Muscle of arm (tissue), 12 donors: ENCODE measurements around the gene HSPA14. TPM values are rescaled to one million over a fixed set of nuclear protein-coding genes. Genes with fewer than 3 reads are reported as not detected.
A peak's percentile ranks its signal among the peaks of the same experiment; 100 is the strongest.
"Not testable (repeated sequence)": the region's sequence is repeated elsewhere in the genome, so short reads cannot be mapped to it uniquely, and the experiment has no call there.

Experiments
- DNase-seq: peaks from one replicate; pipeline ENCODE4 v3.0.0-alpha.2; 2013
- polyA plus RNA-seq, 12 donors: library from polyadenylated mRNA; unstranded; fragments of 120-200 nt; gene quantifications; one replicate each; pipeline ENCODE4 v1.2.1, GENCODE V29; 2013; ENCODE audit not compliant: insufficient read length in 12 of 12

Gene HSPA14
- polyA plus RNA-seq, 12 donors: 11.6 to 19.4 (median 16.4) TPM; not detected in 1

GRCh38 chr10:14833106-14833505, 5.0 kb upstream of the HSPA14 start:
- DNase-seq: no peak

GRCh38 chr10:14836208-14836607, 1.9 kb upstream of the HSPA14 start:
- no peak for DNase-seq

- DNase-seq: no peak
Observed at GRCh38 chr10:14837003-14837756, 926 bp upstream of the HSPA14 start.

DNA sequence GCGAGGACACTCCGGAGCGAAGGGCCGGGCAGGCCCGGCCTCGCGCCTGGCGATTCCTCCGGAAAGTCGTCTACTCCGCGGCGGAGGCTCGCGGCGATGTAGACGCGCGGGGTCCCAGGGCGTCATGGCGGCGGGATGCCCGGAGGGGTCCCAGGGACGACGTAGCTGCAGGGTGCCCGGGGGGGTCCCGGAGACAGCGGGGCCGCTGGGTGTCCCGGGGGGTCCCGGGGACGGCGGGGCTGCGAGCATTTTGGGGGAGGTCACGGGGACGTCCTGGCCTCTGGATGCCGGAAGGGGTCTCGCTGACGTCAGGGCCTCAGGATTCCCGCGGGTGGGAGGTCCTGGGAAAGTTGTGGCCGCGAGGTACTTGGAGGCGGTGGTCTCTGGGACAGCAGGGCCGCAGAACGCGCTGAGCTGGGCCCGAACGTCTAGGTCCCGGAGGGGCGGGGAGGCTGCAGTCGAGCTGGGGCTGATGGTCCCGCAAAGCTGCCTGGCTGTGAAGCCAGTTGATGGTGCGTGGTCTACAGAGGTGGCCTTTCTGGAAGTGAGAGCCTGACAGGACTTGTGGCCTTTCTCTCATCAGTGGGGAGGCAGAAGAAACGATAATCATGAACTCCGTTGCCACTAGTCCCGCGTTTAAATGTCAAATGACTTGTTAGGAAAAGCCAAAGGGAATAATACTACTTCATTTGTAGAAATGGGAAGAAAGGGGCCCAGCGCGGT, 637 bp downstream of the HSPA14 start:
- peak; percentile 38 for DNase-seq

GRCh38 chr10:14839305-14839695, 1.2 kb downstream of the HSPA14 start:
- DNase-seq: no peak

DNA sequence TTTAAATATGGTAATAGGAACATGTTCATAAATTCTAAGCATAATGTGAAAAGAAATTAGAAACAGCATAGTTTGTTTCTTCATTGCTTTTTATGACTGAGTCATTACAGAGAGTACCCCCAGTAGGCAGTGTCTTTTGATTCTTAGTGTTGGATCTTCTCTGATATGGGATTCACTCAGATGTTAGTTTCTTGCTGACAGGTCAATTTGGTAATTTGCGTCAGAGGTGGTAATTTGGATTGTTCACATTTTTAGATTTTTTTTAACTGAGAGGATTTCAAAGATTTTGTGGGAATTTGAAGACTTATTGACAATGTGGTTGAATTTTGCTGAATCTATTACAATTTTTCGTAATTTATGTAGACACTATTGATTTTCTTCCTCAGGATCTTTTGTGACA, 2.1 kb downstream of the HSPA14 start:
- DNase-seq: no peak

- DNase-seq: no peak
Observed at GRCh38 chr10:14843327-14843988, 5.4 kb downstream of the HSPA14 start.

GRCh38 chr10:14844948-14845347, 6.8 kb downstream of the HSPA14 start:
- DNase-seq: no peak

DNA sequence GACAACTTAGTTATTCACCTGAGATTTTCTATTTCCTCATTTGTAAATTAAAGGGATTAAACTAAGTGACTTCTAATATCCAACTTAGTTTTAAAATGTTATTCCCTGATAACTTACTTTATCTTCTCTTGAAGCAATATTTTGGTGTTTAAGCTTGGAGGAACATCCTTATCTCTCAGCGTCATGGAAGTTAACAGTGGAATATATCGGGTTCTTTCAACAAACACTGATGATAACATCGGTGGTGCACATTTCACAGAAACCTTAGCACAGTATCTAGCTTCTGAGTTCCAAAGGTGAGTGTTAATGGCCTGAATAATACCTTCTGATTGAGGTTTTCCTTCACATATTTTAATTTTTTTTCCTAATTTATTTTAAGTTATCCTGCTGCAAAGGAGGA, 14.1 kb downstream of the HSPA14 start:
- no peak for DNase-seq

GRCh38 chr10:14855453-14855852, 17.3 kb downstream of the HSPA14 start:
- DNase-seq: no peak

GRCh38 chr10:14858338-14858960, 20.3 kb downstream of the HSPA14 start:
- no peak for DNase-seq

DNA sequence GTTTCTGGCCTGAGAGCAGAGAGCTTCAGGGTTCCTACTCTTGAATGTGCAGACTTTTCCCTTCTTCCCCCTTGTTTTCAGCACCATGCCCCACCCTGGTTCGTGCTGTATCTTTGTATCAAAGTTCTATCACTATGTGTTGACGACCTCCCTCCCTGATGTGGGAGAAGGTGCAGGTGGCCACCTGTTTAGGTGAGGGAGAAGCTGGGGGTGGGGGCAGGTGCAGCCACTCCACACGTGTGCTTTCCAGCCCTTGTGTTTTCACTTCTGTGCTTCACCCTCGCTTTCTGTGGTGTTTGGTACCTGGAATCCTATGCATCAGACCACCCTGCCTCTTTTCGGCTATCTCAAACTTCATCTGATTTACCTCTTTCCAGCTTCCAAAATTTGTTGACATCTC, 20.9 kb downstream of the HSPA14 start:
- DNase-seq: no peak

DNA sequence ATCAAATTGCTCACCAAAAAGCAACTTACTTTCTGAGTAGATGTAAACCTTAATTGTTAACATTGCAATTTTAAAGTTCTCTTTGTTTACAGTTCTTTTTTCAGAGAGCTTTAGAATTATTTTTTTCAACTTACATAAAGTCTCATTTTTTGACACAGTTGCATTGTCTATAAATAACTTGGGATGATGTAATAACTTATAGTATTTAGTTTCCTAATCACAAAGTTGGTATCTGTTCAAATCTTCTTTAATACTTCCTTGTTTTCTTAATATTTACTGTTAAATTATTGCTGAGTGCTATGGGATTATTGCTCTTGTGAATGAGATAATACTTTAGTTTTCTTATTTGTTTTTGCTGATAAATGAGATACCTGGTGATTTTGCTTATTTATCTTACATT, 21.7 kb downstream of the HSPA14 start:
- no peak for DNase-seq

GRCh38 chr10:14860791-14861190, 22.7 kb downstream of the HSPA14 start:
- no peak for DNase-seq

GRCh38 chr10:14864466-14864865, 26.4 kb downstream of the HSPA14 start:
- DNase-seq: not testable (repeated sequence)

DNA sequence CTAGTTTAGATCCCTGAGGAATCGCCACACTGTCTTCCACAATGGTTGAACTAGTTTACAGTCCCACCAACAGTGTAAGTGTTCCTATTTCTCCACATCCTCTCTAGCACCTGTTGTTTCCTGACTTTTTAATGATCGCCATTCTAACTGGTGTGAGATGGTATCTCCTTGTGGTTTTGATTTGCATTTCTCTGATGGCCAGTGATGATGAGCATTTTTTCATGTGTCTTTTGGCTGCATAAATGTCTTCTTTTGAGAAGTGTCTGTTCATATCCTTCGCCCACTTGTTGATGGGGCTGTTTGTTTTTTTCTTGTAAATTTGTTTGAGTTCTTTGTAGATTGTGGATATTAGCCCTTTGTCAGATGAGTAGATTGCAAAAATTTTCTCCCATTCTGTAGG, 26.8 kb downstream of the HSPA14 start:
- DNase-seq: not testable (repeated sequence)

DNA sequence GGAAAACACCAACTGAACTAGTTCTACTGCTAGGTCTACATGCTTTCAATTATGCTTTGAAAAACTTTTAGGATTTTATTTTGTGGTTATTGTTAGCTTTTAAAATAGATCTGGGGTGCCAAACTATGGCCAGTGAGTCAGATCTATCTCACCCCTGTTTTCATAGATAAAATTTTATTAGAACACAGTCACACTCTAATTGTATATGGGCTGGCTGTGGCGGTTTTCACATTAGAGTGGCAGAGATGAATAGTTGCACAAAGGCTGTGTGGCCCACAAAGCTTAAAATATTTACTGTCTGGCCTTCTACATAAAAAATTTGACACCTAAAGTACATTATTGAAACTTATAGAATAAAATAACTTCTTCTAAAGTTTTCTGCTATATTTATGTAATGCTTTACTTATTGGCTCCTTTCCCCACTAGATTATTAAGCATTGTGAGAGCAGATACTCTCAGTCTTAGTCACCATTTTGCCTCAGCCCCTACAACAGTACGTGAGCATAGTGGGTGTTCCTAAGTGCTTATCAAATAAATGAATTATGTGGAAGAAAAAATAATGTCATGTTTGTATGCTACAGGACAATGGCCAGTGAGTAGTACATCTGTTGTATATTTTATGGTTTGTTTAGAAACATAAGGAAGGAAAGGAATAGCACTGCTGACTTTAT, 35.1 kb downstream of the HSPA14 start:
- no peak for DNase-seq

- DNase-seq: no peak
Observed at GRCh38 chr10:14875941-14876340, 37.8 kb downstream of the HSPA14 start.

DNA sequence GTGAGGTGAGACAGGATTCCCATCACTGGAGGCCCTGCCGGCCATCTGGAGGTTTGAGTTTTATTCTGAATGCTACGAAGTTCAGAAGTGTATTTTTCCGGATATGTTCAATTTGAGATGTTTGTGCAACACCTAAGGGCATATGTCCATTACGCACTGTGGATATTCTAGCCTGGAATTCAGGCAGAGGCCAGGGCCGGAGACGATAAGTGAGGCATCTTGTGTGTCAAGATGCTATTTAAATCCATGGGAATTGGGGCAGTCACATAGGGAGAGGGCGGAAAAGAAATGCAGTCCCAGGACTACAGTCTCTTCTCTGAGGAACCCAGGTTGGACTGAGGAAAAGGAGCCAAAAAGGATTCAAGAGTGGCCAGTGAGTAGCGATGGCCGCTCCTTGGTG, 38.7 kb downstream of the HSPA14 start:
- no peak for DNase-seq

GRCh38 chr10:14878266-14879123, 40.4 kb downstream of the HSPA14 start, which contains the start of gene SUV39H2:
Gene SUV39H2, plus strand, starts transcription at chr10:14878866. Its CDS starts 23 bp downstream, at chr10:14878889.
- peak; percentile 94 for DNase-seq
